H1 (cell line): ENCODE measurements around the gene CAMK2G.

ENCODE experiments used
- BRCA1 ChIP-seq: IDR thresholded peaks from 2 replicates; pipeline ENCODE4 v1.6.1; 2012; ENCODE audit warnings: low read depth, low read length, improper control_type of control experiment
- CEBPB ChIP-seq: IDR thresholded peaks from 2 replicates; pipeline ENCODE4 v1.6.1; 2012; ENCODE audit warnings: low read depth, low read length
- CTCF ChIP-seq, 3 experiments: IDR thresholded peaks; 1 replicate in 2 of 3; 2 replicates in 1 of 3; pipeline versions ENCODE4 v1.5.1 to v1.6.1; 2011; ENCODE audit warnings: low read length in 3 of 3, mild to moderate bottlenecking in 3 of 3, inconsistent platforms in 2 of 3, low read depth in 1 of 3, moderate library complexity in 1 of 3; ENCODE audit not compliant: insufficient read depth in 1 of 3; ENCODE audit errors: control extremely low read depth in 1 of 3
- HDAC6 ChIP-seq: IDR thresholded peaks from one replicate; pipeline ENCODE4 v1.7.1; 2012; ENCODE audit warnings: low read depth, mild to moderate bottlenecking, inconsistent platforms, low read length, moderate library complexity
- POLR2AphosphoS5 ChIP-seq: IDR thresholded peaks from 2 replicates; pipeline ENCODE4 v1.6.1; 2011; ENCODE audit warnings: low read depth, low read length
- TAF1 ChIP-seq: IDR thresholded peaks from 2 replicates; pipeline ENCODE4 v1.6.1; 2011; ENCODE audit warnings: mild to moderate bottlenecking, low read depth, low read length

DNA sequence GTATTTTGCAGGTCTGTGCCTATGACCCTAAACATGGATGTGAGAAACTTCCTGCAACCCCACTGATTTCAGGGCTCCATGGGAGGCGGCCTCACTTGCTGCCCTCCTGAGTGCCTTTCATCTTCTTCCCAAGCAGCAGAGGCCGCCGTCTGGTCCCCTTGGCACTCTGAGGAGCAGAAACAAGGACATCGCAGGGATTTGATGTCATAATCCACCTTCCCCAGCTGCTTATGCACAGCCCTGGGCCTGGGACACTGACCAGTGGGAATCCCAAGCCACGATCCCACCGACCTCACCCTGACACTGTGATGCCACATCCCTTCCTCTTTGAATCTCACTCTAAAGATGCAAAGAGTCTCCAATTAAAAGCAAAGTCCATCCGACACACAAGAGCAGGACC, 7.7 kb downstream of the CAMK2G start:
- no peak for TF ChIP-seq CTCF (IDR thresholded peaks at IDR 0.05; ENCODE audit: control extremely low read depth in 1 of 3, insufficient read depth in 1 of 3, low read depth in 1 of 3, low read length in 3 of 3)
- TF ChIP-seq TAF1: no peak
- no peak for TF ChIP-seq HDAC6
- no peak for TF ChIP-seq BRCA1
- no peak for TF ChIP-seq CEBPB
- no peak for TF ChIP-seq POLR2AphosphoS5
